Measurements from ENCODE around the gene NR1D2.

Gene NR1D2

DNA sequence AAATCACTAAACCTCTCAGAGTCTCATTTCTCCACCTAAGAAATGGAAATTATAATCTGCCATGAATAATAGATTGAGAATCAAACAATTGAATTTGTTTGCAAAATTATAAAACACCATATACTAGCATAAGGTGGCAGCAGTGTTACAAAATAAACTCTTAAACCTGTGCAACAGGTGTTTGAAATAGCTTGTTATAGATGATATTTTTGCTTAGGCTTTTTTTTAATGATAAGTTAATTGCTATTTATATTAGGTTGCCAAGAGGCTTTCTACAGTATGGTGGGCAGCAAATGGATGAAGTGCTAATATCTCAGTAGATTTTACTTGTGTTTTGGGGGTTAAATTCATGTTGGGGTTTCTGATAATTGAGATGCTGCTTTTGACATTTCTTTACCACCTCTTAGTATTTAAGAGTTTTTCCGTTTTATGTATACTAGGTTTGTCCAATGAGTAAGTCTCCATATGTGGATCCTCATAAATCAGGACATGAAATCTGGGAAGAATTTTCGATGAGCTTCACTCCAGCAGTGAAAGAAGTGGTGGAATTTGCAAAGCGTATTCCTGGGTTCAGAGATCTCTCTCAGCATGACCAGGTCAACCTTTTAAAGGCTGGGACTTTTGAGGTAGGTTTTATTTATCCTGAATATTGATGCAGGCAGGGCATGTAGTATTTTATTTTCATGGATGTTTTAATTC lies 19.6 kb downstream of the NR1D2 start:
- no peak overlapping the region for H3K27ac Mint-ChIP-seq
- no peaks in the 10 kb centered on the region for H3K9me3 Mint-ChIP-seq
- H3K4me3 Mint-ChIP-seq, result no peak overlapping the region
- H3K4me1 Mint-ChIP-seq, result peaks cover 1% of the 10 kb centered on the region
- DNase-seq (no peak), ATAC-seq (no peak)
- peaks cover 28% of the 10 kb centered on the region for H3K36me3 Mint-ChIP-seq (ENCODE audit: low read depth)
- H3K27me3 Mint-ChIP-seq, result no peaks in the 10 kb centered on the region

DNA sequence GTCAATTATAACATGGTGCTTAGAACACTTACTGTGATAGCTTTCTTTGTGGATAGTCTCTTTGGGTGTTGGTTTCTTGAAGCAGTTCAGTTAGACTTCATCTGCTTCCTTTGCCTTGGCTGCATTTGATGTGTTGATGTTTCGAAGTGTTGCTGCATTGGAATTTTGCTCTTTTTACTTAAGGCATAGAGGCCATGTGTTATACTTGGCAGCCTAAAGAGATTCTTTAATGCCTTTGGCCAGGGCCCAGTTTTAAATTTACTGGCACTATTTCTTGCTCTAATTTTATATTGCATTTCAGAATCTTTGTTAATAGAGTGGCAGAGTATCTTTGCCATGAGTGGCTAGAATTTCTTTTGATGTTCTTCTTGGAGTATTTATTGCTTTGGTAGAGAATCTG lies 21.2 kb downstream of the NR1D2 start:
- Mint-ChIP-seq H3K9me3 (no peaks in the 10 kb centered on the region), H3K27me3 (no peaks in the 10 kb centered on the region), H3K36me3 (ENCODE audit: low read depth) (peaks cover 27% of the 10 kb centered on the region), H3K4me1 (no peaks in the 10 kb centered on the region), H3K27ac (no peak overlapping the region), H3K4me3 (no peak overlapping the region)
- ATAC-seq, result no peak
- DNase-seq, result no peak

- Mint-ChIP-seq H3K4me3 (no peak overlapping the region), H3K4me1 (no peaks in the 10 kb centered on the region), H3K36me3 (ENCODE audit: low read depth) (peaks cover 20% of the 10 kb centered on the region), H3K27me3 (no peaks in the 10 kb centered on the region), H3K9me3 (no peaks in the 10 kb centered on the region), H3K27ac (no peak overlapping the region)
- ATAC-seq, result no peak
- DNase-seq, result no peak
Measured at GRCh38 chr3:23968463-23969184, 23.5 kb downstream of the NR1D2 start.

- no peak for ATAC-seq
- H3K27ac Mint-ChIP-seq, result no peak overlapping the region
Measured at GRCh38 chr3:23969393-23969792, 24.3 kb downstream of the NR1D2 start.

DNA sequence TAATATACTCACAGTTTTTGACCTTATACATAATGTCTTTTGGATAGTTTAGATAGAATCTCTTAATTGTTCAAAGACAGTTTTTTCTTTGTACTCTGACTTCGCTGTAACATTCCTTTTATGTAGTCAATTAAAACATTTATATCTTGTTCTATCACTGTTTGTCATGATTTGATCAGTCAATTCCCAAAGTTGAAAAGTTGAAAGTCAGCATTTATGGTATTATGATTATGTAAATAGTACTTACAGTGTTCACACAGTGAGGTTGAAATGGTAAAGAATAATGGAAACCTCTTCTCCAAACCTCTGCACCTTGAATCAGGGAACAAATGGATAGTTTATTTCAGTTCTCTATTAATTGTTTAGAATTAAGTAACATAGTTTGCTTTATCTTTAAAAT lies 26.6 kb downstream of the NR1D2 start:
- DNase-seq (no peak), ATAC-seq (no peak)
- Mint-ChIP-seq H3K9me3 (no peaks in the 10 kb centered on the region), H3K36me3 (ENCODE audit: low read depth) (peaks cover 16% of the 10 kb centered on the region), H3K27ac (no peak overlapping the region), H3K4me3 (no peak overlapping the region), H3K4me1 (no peaks in the 10 kb centered on the region), H3K27me3 (no peaks in the 10 kb centered on the region)

More at GRCh38 chr3:23969393-23969792, 24.3 kb downstream of the NR1D2 start:
- Mint-ChIP-seq H3K36me3 (ENCODE audit: low read depth) (peaks cover 17% of the 10 kb centered on the region), H3K9me3 (no peaks in the 10 kb centered on the region), H3K4me3 (no peak overlapping the region), H3K4me1 (no peaks in the 10 kb centered on the region), H3K27me3 (no peaks in the 10 kb centered on the region)
- DNase-seq, result no peak

DNA sequence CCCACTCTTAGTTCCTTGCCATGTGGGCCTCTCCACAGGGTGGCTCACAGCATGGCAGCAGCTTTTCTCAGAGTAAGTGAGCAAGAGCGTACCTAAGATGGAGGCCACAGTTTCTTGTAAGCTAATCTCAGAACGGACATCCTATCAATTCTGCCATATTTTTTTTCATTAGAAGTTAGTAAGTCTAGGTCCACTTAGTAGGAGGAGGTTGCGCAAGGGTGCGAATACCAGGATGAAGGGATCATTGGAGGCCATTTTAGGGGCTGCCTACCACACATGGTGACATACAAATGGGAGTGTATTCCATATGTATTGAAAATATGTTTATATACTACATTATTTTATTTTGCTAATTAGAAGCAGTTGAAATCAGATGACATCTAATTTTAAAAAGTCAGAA lies 31.5 kb downstream of the NR1D2 start:
- ATAC-seq (no peak), DNase-seq (no peak)
- no peaks in the 10 kb centered on the region for H3K9me3 Mint-ChIP-seq
- no peaks in the 10 kb centered on the region for H3K4me1 Mint-ChIP-seq
- no peak overlapping the region for H3K27ac Mint-ChIP-seq
- H3K27me3 Mint-ChIP-seq, result no peaks in the 10 kb centered on the region
- H3K4me3 Mint-ChIP-seq, result no peak overlapping the region
- peaks cover 16% of the 10 kb centered on the region for H3K36me3 Mint-ChIP-seq (ENCODE audit: low read depth)

- no peak overlapping the region for H3K4me3 Mint-ChIP-seq
- no peaks in the 10 kb centered on the region for H3K27me3 Mint-ChIP-seq
- ATAC-seq, result no peak
- no peaks in the 10 kb centered on the region for H3K9me3 Mint-ChIP-seq
- no peak overlapping the region for H3K27ac Mint-ChIP-seq
- peaks cover 16% of the 10 kb centered on the region for H3K36me3 Mint-ChIP-seq (ENCODE audit: low read depth)
- DNase-seq, result no peak
- no peaks in the 10 kb centered on the region for H3K4me1 Mint-ChIP-seq
Measured at GRCh38 chr3:23979569-23979968, 34.5 kb downstream of the NR1D2 start.

DNA sequence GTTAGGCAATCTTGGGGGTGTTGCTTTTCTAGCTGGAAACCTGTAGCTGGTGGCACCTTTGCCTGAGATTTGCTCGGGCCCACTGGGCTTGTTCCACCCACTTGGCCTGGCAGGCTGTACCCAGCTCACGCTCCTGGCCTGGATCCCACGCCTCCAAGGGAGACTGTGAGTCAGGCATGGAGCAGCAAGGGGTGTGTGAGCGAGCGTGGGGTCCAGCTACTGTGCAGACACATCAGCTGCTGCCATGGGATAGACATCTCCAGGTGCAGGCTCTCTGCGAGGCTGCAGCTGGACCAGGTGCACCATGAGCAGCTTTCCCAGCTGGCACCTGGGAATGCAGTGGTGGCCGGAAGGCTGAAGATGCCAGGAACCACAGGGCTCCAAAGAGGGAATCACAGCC lies 36.0 kb downstream of the NR1D2 start:
- Mint-ChIP-seq H3K36me3 (ENCODE audit: low read depth) (peaks cover 15% of the 10 kb centered on the region), H3K4me3 (no peak overlapping the region), H3K27ac (no peak overlapping the region), H3K9me3 (no peaks in the 10 kb centered on the region), H3K27me3 (no peaks in the 10 kb centered on the region), H3K4me1 (peaks cover 6% of the 10 kb centered on the region)
- no peak for DNase-seq
- no peak for ATAC-seq

- no peak overlapping the region for H3K4me3 Mint-ChIP-seq
- no peak overlapping the region for H3K27ac Mint-ChIP-seq
- no peak for ATAC-seq
- H3K4me1 Mint-ChIP-seq, result peaks cover 8% of the 10 kb centered on the region
- no peaks in the 10 kb centered on the region for H3K27me3 Mint-ChIP-seq
- H3K36me3 Mint-ChIP-seq (ENCODE audit: low read depth), result peaks cover 10% of the 10 kb centered on the region
- DNase-seq, result no peak
- H3K9me3 Mint-ChIP-seq, result no peaks in the 10 kb centered on the region
Measured at GRCh38 chr3:23981955-23982354, 36.9 kb downstream of the NR1D2 start.

DNA sequence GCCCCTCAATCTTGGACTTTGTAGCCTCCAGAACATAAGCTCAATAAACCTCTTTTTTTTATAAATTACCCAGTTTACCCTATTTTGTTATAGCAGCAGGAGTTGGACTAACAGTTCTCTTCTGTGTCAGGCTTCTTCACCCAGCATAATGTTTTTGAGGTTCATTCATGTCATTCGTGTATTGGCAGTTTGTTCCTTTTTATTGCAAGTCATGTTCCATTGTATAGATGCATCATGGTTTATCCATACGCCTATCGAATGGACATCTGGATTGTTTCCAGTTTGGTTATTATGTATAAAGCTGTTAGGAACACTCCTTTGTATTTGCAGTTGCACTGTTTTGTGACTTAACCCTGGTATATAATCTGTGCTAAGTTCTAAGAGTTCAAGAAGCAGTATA lies 39.8 kb downstream of the NR1D2 start:
- H3K27me3 Mint-ChIP-seq, result no peaks in the 10 kb centered on the region
- no peaks in the 10 kb centered on the region for H3K9me3 Mint-ChIP-seq
- ATAC-seq (no peak), DNase-seq (no peak)
- H3K4me3 Mint-ChIP-seq, result no peak overlapping the region
- H3K36me3 Mint-ChIP-seq (ENCODE audit: low read depth), result no peaks in the 10 kb centered on the region
- peaks cover 8% of the 10 kb centered on the region for H3K4me1 Mint-ChIP-seq
- H3K27ac Mint-ChIP-seq, result no peak overlapping the region

DNA sequence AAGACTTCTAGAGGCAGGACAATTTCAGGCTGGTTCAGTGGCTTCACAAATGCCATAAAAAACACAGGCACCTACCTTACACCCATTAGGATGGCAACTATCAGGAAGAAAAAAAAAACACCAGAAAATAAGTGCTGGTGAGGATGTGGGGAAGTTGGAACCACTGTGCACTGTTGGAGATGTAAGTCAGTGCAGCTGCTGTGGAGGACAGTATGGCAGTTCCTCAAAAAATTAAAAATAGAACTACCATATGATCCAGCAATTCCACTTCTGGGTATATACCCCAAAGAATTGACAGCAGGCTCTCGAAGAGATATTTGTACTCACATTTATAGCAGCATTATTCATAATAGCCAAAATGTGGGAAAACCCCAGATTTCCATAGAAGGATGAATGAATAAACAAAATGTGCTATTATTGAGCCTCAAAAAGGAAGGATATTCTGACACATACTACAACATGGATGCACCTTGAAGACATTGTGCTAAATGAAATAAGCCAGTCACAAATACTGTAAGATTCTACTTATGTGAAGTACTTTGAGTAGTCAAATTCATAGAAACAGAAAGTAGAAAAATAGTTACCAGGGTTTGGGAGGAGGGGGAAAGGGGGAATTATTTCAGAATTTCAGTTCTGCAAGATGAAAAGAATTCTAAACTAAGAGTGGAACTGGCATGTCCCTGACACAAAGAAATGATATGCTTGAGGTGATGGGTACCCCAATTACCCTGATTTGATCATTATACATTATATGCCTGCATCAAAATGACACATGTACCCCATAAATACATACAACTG lies 40.9 kb downstream of the NR1D2 start:
- no peak overlapping the region for H3K4me3 Mint-ChIP-seq
- no peak for ATAC-seq
- DNase-seq, result no peak
- H3K36me3 Mint-ChIP-seq (ENCODE audit: low read depth), result no peaks in the 10 kb centered on the region
- no peak overlapping the region for H3K27ac Mint-ChIP-seq
- H3K4me1 Mint-ChIP-seq, result peaks cover 8% of the 10 kb centered on the region
- H3K27me3 Mint-ChIP-seq, result no peaks in the 10 kb centered on the region
- H3K9me3 Mint-ChIP-seq, result no peaks in the 10 kb centered on the region

GRCh38 chr3:23987356-23987755 lies 42.3 kb downstream of the NR1D2 start:
- no peak for DNase-seq
- Mint-ChIP-seq H3K4me1 (peaks cover 20% of the 10 kb centered on the region), H3K4me3 (no peak overlapping the region), H3K27me3 (no peaks in the 10 kb centered on the region), H3K27ac (no peak overlapping the region), H3K36me3 (ENCODE audit: low read depth) (no peaks in the 10 kb centered on the region), H3K9me3 (no peaks in the 10 kb centered on the region)
- ATAC-seq, result no peak

DNA sequence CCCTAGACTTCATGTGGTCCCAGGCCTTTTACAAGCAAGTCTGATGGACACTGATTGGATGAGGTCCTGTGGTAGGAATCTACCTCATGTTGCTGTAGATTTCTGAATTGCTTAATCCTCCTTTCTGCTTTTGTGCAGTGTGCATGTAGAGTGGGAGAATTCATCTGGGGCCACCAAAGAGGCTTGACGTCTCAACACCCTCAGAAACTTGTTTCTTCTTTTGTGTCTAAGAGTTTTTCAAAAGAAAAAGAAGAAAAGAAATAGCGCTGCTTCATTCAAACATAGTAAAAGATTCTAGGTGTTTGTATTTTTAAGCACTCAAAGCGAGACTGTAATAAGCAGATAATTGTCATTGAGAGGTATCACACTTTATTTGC lies 46.2 kb downstream of the NR1D2 start:
- H3K36me3 Mint-ChIP-seq (ENCODE audit: low read depth), result no peaks in the 10 kb centered on the region
- DNase-seq (no peak), ATAC-seq (no peak)
- H3K27ac Mint-ChIP-seq, result no peak overlapping the region
- no peaks in the 10 kb centered on the region for H3K27me3 Mint-ChIP-seq
- peaks cover 12% of the 10 kb centered on the region for H3K4me1 Mint-ChIP-seq
- H3K9me3 Mint-ChIP-seq, result no peaks in the 10 kb centered on the region
- H3K4me3 Mint-ChIP-seq, result no peak overlapping the region

DNA sequence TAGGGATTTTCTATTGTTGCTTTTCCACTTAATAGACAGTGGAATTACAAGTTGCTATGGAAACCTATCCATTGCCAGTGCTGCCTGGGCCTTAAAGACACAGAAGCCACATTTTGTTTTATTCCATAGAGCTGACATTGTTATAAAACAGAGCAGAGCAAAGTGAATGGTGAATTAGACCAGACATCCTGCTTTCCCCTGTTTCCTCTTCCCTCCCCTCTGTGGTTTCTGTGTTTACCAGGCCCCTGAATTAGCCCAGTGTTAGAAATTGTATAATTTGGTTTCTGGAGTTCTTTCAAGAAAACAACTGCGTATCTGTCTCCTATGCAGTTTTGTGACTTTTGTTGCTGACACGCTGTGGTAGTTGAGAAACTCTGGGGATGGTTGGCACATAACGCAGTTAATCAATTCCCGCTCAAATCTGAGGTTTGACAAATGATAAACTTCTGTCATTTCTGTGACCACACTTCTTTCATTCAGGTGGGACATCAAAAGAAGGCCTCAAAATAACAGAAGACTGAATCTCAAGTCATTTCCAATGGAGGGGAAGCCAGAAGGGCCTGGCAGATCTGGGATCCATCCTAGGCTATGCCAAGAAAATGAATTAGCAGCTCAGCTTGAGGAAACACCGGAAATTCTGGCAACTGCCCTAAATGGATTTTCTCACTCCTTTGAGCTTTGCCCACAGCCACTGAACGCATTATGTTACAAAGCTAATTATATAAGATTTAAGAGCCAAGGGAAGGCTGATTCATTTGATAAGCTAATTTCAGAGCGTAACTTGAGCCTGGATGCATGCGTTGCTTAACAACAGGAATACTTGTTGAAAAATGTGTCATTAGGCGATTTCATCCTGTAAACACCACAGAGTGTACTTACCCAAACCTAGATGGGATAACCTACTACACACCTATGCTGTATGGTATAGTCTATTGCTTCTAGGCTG lies 46.9 kb downstream of the NR1D2 start:
- Mint-ChIP-seq H3K27ac (no peak overlapping the region), H3K4me1 (peaks cover 12% of the 10 kb centered on the region), H3K36me3 (ENCODE audit: low read depth) (no peaks in the 10 kb centered on the region), H3K27me3 (no peaks in the 10 kb centered on the region), H3K9me3 (no peaks in the 10 kb centered on the region), H3K4me3 (no peak overlapping the region)
- ATAC-seq, result no peak
- no peak for DNase-seq

Data from activated naive CD8-positive, alpha-beta T cell treated with anti-CD3 and anti-CD28 coated beads, Interleukin-2, amount 50 U/mL, for 24 hours (primary cell).